HG02642 (cell line): Measurements from ENCODE around the gene KCNJ16.
A peak's percentile ranks its signal among the peaks of the same experiment; 100 is the strongest.

Source experiments
- ATAC-seq: cut with Tn5 transposase; IDR thresholded peaks from one replicate; pipeline ENCODE4 v1.9.1; 2021; ENCODE audit warnings: mild to moderate bottlenecking; ENCODE audit not compliant: unreplicated experiment, poor library complexity

Gene KCNJ16

GRCh38 chr17:70123193-70123592, 48.2 kb downstream of the KCNJ16 start:
- ATAC-seq: no peak

- no peak for ATAC-seq
These were observed 49.7 kb downstream of the KCNJ16 start for GRCh38 chr17:70124723-70125122.

- ATAC-seq: no peak
These were observed 52.3 kb downstream of the KCNJ16 start for GRCh38 chr17:70127221-70127873.

GRCh38 chr17:70128727-70129238, 53.8 kb downstream of the KCNJ16 start:
- no peak for ATAC-seq

- ATAC-seq: no peak
These were observed 55.3 kb downstream of the KCNJ16 start for GRCh38 chr17:70130289-70130688.

- ATAC-seq: no peak
These were observed 57.5 kb downstream of the KCNJ16 start for GRCh38 chr17:70132505-70132904.

GRCh38 chr17:70134042-70134441, 59.0 kb downstream of the KCNJ16 start:
- ATAC-seq: no peak

- no peak for ATAC-seq
These were observed 59.8 kb downstream of the KCNJ16 start for GRCh38 chr17:70134777-70135176.

- ATAC-seq: no peak
These were observed 61.1 kb downstream of the KCNJ16 start for GRCh38 chr17:70136131-70136530.

- peak; percentile 98 for ATAC-seq
These were observed 62.6 kb downstream of the KCNJ16 start for GRCh38 chr17:70137451-70138230.

GRCh38 chr17:70138291-70138865, 63.4 kb downstream of the KCNJ16 start:
- no peak for ATAC-seq

- ATAC-seq: no peak
These were observed 64.5 kb downstream of the KCNJ16 start for GRCh38 chr17:70139449-70139993.

- ATAC-seq: no peak
These were observed 69.3 kb downstream of the KCNJ16 start for GRCh38 chr17:70144260-70144846.

GRCh38 chr17:70153210-70153609, 78.2 kb downstream of the KCNJ16 start:
- ATAC-seq: no peak

- ATAC-seq: no peak
These were observed 82.1 kb downstream of the KCNJ16 start for GRCh38 chr17:70157151-70157550.

GRCh38 chr17:70158180-70158579, 83.2 kb downstream of the KCNJ16 start:
- no peak for ATAC-seq

- ATAC-seq: no peak
These were observed 83.6 kb downstream of the KCNJ16 start for GRCh38 chr17:70158591-70158990.

- no peak for ATAC-seq
These were observed 85.0 kb downstream of the KCNJ16 start for GRCh38 chr17:70159980-70160379.

- ATAC-seq: no peak
These were observed 86.5 kb downstream of the KCNJ16 start for GRCh38 chr17:70161519-70161918.

GRCh38 chr17:70165383-70165782, 90.4 kb downstream of the KCNJ16 start:
- no peak for ATAC-seq

- ATAC-seq: no peak
These were observed 91.6 kb downstream of the KCNJ16 start for GRCh38 chr17:70166615-70167014.
